H1 (cell line): ENCODE data around the gene ARHGAP15. TPM values are rescaled to one million over a fixed set of nuclear protein-coding genes. Genes with fewer than 3 reads are reported as not detected.
A peak's percentile ranks its signal among the peaks of the same experiment; 100 is the strongest.

Source experiments
- EP300 ChIP-seq, 2 experiments: IDR thresholded peaks; 1 replicate in 1 of 2; 2 replicates in 1 of 2; pipeline ENCODE4 v1.6.1; 2011 to 2012; ENCODE audit warnings: low read depth in 2 of 2, low read length in 2 of 2, mild to moderate bottlenecking in 2 of 2, borderline replicate concordance in 1 of 2, inconsistent platforms in 1 of 2, moderate library complexity in 1 of 2
- HDAC6 ChIP-seq: IDR thresholded peaks from one replicate; pipeline ENCODE4 v1.7.1; 2012; ENCODE audit warnings: low read depth, mild to moderate bottlenecking, inconsistent platforms, low read length, moderate library complexity
- KDM1A ChIP-seq: fragments of 200-600, 300-600 bp; sonication (generic); IDR thresholded peaks from 2 replicates; pipeline ENCODE4 v1.7.1; 2016; ENCODE audit warnings: mild to moderate bottlenecking, low read length, borderline replicate concordance
- RNF2 ChIP-seq: fragments of 200-900, 300-1000 bp; sonication (generic); IDR thresholded peaks from 2 replicates; pipeline ENCODE4 v1.7.1; 2016; ENCODE audit warnings: borderline replicate concordance, low read depth, mild to moderate bottlenecking, antibody characterized with exemption, low read length; ENCODE audit not compliant: poor library complexity, severe bottlenecking; ENCODE audit errors: missing control alignments
- SIN3A ChIP-seq, 2 experiments: IDR thresholded peaks in 1 of 2; conservative IDR thresholded peaks in 1 of 2; 2 replicates each; pipeline ENCODE4 v1.6.1; 2011 to 2012; ENCODE audit warnings: low read length in 2 of 2, improper control_type of control experiment in 1 of 2, low read depth in 1 of 2, mild to moderate bottlenecking in 1 of 2
- TEAD4 ChIP-seq: IDR thresholded peaks from 2 replicates; pipeline ENCODE4 v1.6.1; 2012; ENCODE audit warnings: low read depth, low read length, inconsistent platforms, mixed read lengths
- polyA plus RNA-seq, 7 experiments: library from polyadenylated mRNA; depleted of rRNA in 3 of 7; stranded (reverse) in 5 of 7; unstranded in 2 of 7; fragments of >200 nt in 5 of 7; fragments of 200-250 nt in 2 of 7; gene quantifications; 1 replicate in 5 of 7; 2 replicates in 1 of 7; 4 replicates in 1 of 7; pipeline versions ENCODE4 v1.2.1 to v1.2.3, GENCODE V29; 2011 to 2013; ENCODE audit warnings: missing spikeins in 2 of 7, mixed read lengths in 2 of 7
- total RNA-seq: library from RNA; stranded (reverse); fragmentation: NEBNext Ultra II Directional; extraction: Animal tissue kit (Norgen Biotek cat#: 25700); gene quantifications from 2 replicates; pipeline ENCODE4 v1.2.1, GENCODE V29; 2021

Gene ARHGAP15
- total and polyA plus RNA-seq, 2 of the 8 experiments (the other 6 are each of a cell fraction or from before 2014, with no cell fraction given) = not detected

GRCh38 chr2:143762176-143762928 lies 633.1 kb downstream of the ARHGAP15 start (continued):
- no peak for TF ChIP-seq RNF2
- TF ChIP-seq SIN3A (conservative IDR thresholded peaks at IDR 0.05 in 1 of 2, IDR thresholded peaks at IDR 0.05 in 1 of 2; ENCODE audit: low read depth in 1 of 2, low read length in 2 of 2) = no peak
- peak; percentile 12; the same call in 1 of the 2 replicates for TF ChIP-seq TEAD4
- peak; percentile 79; the same call in 1 of the 2 replicates for TF ChIP-seq KDM1A
- no peak for TF ChIP-seq HDAC6
- TF ChIP-seq EP300 (IDR thresholded peaks at IDR 0.05; ENCODE audit: borderline replicate concordance in 1 of 2, low read depth in 2 of 2, low read length in 2 of 2) = peak in 1 of 2 experiments; percentile 62; a peak in 1 of 3 replicates
- TF ChIP-seq, all 59 proteins: peak for 8
